GM11168 (cell line): ENCODE results near the gene TMEM39A.

Experiments
- in situ Hi-C: fragments of 300-500 bp; cut with MboI; formaldehyde crosslinking; loops from one replicate; pipeline ENCODE4 v1.12.0; 2022; ENCODE audit warnings: low sequenced_read_pairs; ENCODE audit not compliant: unreplicated experiment

Gene TMEM39A, protein sequence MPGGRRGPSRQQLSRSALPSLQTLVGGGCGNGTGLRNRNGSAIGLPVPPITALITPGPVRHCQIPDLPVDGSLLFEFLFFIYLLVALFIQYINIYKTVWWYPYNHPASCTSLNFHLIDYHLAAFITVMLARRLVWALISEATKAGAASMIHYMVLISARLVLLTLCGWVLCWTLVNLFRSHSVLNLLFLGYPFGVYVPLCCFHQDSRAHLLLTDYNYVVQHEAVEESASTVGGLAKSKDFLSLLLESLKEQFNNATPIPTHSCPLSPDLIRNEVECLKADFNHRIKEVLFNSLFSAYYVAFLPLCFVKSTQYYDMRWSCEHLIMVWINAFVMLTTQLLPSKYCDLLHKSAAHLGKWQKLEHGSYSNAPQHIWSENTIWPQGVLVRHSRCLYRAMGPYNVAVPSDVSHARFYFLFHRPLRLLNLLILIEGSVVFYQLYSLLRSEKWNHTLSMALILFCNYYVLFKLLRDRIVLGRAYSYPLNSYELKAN

DNA sequence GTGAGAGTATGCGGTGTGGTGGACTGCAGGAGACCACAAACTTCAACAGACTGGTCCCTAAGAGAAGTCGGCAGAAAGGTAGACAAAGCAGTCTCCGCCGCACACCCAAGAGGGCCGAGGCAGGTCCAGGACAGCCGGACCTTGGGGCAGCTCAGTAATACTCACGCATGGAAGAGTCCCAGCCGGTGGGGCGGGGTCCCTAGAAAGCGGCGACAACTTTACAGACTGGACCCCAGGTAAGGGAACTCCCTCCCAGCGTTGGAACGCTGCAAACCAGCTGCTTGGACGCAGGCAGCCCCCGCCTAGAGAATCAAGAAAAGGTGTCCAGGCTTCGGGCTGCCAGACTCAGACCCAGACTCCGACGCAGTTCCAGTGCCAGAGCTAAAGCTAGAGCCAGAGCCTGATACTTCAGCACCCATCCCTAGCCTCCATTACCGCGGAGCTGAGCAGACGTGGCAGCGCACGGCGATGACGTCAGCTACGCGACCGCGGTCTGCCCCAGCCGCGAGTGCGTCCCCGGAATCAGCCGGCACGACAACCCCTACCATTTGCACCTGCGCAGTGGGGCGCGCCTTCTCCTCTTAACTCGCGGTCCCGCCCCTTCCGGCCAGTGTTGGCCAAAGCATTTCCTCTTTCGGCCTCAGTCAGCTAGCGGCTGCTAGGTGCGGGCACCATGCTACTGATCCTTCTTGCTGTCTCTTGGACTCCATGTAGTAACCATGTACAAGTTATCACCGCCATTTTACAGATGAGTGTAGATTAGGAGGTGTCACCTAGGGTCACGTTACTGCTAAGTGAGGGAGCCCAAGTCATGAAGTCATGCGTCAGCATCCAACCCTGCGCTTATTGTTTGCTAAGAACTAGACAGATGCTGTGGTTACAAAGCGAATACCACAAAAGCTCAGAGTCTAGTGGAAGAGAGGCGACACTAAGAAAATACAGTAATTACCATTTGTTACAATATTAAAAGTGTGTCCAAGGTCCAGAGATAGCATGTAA lies at the start of gene TMEM39A:
TSS of gene TMEM39A (minus strand) at position 445 of the 999 bp plus-strand sequence. CDS start 1,541 bp downstream, outside the sequence.
- in situ Hi-C loops: no loop called here

DNA sequence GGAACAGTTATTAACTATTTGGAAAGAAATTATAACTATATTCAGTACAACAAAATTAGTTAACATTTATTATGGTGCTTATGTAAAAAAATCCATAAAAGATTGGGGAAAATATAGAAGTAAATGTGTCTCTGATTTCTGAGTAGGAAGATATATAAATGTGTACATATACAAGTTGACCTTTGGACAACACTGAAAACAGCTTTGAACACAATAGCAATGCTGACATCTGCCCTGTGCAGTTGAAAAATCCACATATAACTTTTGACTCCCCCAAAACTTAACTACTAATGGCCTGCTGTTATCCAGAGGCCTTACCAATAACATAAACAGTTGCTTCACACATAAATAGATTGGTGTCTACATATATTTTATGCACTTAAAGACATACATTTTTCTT lies 47.3 kb upstream of the TMEM39A start:
- in situ Hi-C loops: no loop called here

DNA sequence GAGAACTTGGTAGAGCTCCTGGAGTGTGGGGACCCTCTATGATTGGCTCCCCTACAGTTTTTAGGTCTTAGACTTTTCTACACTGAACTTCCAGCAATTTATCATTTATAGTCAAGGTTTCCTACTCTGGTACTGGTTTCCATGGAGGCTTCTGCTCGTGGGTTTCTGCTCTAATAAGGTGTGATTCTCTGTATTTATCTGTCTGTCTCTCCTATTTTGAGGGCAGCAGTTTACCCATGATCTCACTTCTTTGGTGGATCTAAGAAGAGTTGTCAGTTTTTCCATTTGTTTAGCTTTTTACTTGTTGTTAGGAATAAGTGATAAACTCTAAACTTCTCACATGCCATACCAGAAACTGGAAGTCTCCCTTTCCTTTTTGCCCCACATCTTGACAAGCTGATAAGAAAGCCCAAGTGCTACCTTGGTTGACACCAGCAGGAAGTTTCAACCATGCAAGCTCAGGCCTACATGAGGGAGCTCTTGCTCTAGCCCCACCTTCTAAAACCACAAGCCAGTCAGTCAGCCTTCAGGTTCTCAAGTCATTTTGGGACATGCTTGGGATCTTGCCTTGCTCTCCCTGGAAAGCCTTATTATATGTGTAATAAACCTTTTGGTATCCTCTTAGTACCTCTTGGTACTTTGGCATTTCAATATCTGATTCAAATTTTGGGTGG lies 44.9 kb upstream of the TMEM39A start:
- in situ Hi-C loops: no loop called here

DNA sequence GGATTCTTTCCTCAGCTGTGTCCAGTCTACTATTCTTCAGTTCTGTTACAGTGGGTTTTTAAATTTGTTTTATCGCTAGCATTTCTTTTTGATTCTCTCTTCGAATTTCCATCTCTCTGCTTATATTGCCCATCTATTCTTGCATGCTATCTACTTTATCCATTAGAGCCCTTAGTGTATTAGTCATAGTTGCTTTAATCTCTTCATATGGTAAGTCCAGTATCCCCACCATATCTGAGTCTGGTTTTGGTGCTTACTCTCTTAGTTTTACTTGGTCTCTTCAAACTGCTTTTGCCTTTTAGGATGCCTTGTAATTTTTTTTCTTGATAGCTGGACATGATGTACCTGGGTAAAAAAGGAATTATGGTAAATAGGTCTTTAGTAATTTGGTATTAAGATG lies 44.0 kb upstream of the TMEM39A start:
- in situ Hi-C loops: no loop called here

DNA sequence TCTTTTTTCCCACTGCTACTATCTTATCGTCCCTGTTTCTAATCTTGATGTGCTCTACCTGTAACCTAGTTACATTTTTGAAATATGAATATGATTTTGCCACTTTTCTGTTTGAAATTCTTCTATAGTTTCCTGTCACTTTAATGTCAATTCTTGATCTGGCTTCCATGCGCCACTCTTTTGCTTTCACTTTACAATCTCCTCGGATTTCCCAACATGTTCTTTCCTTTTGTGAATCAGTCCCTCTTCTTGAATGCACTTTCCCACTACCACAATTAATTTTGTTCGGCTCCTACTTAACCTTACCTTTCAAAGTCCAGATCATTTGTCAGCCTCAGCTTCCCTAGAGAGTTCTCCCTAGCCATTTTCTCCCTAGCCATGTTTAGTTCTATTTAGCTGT lies 43.2 kb upstream of the TMEM39A start:
- in situ Hi-C loops: no loop called here

DNA sequence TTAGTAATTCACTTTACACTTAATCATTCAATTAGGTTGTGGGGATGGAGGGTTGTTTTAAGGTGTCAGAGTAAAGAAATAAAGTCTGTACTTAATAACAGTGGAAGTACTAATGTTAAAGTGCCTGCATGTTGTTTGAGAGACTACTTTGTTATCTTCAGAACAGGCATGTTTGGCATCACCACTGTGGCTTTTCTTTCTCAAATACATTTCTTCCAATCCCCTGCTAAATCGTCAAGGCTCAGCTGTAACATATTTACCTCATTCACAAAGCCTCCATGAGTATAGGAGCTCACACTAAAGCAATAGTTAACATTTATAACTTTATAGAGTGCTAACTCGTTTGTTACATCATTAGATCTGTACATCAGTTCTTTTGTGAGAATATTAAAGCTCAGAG lies 37.5 kb upstream of the TMEM39A start:
- in situ Hi-C loops: no loop called here

DNA sequence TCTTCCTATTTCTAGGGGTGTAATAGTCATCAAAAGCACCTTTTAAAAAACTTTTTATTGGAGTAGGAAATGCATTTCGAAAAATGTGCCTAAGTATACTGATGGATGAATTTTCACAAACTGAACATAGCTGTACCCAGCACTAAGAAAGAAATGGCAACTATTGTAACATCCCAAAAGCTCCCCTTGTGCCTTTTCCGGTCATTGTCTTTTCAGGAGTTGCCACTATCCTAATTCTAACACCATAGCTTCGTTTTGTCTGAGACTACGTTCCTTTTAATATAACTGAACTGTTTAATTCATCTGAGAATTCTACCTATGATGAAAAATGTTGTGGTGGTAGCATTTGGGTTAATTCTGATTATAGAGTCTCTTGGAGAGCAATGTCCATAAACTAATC lies 36.9 kb upstream of the TMEM39A start:
- in situ Hi-C loops: no loop called here

DNA sequence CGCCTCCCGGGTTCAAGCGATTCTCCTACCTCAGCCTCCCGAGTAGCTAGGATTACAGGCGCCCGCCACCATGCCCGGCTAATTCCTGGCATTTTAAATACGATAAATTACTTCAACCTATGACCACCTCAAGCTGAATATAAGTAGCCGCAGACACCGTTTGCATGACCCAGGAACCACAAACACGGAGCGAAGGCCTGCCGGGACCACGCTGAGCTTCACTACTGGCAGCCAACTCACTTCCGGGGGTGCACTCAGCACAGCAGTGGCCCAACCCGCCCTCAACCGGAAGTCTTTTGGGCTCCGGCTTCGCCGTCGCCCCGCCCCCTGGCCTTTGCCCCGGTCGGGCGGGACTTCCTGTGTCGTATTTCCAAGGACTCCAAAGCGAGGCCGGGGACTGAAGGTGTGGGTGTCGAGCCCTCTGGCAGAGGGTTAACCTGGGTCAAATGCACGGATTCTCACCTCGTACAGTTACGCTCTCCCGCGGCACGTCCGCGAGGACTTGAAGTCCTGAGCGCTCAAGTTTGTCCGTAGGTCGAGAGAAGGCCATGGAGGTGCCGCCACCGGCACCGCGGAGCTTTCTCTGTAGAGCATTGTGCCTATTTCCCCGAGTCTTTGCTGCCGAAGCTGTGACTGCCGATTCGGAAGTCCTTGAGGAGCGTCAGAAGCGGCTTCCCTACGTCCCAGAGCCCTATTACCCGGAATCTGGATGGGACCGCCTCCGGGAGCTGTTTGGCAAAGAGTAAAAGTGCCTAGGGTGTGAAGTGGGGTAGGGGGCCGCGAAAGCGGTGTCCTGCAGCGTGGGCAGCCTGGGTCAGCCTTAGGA lies 35.0 kb upstream of the TMEM39A start, which contains the start of gene TIMMDC1:
TSS of gene TIMMDC1 (plus strand) at position 362 of the 826 bp plus-strand sequence. CDS start at position 549, 187 bp downstream.
- in situ Hi-C loops: no loop called here

DNA sequence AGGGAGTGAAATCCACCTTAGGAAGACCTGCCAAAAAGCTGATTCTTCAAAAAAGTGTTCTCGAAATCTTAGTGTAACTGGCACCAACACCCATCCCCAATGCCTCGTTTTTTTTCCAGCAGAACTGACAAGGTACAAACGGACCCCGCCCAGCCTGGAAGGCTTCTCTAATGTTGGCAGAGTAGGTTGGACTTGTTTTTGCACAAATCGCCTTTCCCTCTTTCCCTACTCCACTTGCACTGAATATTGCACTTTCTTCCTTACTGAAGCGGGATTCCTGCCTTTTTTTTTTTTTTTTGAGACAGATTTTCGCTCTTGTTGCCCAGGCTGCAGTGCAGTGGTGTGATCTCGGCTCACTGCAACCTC lies 34.4 kb upstream of the TMEM39A start:
- in situ Hi-C loops: no loop called here

DNA sequence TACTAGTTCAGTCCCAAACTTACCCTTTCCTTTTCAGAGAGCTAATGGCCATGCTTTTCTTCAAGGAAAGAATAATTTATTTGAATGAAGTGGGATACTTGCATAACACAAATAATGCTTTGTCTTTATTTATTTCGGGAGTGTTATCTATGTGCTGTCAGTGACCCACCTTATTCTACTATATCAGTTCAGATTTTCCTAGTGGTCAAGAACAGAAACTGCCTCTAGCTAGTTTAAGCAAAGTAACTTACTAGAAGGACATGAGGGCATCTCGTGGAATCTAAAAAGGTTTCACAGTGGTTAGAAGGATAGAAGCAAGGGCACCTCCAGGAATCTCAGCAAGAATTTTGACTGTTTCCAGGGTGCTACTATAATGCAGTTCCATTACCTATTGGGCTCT lies 31.2 kb upstream of the TMEM39A start:
- in situ Hi-C loops: no loop called here

DNA sequence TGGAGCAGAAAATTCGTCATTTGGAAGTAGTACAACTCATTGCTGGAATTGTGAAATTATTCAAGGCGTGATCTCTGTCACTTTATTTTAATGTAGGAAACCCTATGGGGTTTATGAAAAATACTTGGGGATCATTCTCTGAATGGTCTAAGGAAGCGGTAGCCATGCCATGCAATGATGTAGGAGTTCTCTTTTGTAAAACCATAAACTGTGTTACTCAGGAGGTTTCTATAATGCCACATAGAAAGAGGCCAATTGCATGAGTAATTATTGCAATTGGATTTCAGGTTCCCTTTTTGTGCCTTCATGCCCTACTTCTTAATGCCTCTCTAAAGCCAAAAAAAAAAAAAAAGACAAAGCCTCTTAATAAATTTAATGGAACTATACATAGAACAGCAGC lies 29.4 kb upstream of the TMEM39A start:
- in situ Hi-C loops: no loop called here

DNA sequence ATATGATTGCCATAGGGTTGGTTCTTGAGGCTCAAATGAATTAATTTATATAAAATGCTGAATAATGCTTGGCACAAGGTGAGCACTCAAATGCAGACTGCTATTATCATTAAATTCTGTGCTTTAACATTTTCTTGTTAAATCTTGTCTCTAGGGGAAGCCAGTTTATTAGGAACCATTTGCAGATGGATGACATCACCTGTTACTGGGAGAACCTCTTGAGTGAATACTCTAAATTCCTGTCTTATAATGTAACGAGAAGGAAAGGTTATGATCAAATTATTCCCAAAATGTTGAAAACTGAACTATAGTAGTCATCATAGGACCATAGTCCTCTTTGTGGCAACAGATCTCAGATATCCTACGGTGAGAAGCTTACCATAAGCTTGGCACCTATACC lies 28.7 kb upstream of the TMEM39A start:
- in situ Hi-C loops: no loop called here

DNA sequence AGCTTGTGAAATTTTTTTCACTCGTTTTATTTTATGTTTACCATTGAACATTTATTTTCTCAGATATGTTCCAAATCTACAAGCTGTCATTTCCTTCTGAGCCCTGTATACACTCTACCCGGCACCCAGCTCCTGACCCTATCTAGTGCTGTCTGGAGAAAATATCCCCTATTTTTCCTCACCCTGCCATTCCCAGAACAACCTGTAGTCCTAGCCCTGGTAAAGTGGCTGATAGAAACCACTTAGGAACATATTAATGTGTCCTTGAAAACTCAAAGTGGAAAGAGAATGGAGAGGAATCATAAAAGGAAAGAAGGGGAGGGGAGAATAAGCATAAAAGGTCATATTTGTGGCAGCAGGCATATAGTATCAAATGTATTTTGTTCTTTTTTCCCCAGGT lies 26.7 kb upstream of the TMEM39A start:
- in situ Hi-C loops: no loop called here

DNA sequence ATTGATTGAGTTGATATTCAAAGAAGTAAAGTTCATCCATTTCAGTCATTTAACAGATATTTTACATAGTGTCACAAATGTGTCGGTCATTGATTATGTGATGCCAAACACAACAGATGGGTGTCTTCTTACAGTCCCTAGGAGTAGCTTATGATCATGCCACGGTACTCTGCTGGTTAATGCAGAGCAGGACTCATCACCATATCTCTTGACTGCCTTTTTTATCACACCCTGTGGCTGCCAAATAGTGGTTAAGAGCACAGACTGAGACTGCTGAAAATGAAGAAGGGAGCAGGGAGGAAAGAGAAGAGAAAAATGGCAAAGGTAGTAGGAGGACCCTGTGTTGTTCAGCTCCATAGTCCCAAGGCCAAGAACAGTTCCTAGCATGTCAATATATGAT lies 22.1 kb upstream of the TMEM39A start:
- in situ Hi-C loops: no loop called here

DNA sequence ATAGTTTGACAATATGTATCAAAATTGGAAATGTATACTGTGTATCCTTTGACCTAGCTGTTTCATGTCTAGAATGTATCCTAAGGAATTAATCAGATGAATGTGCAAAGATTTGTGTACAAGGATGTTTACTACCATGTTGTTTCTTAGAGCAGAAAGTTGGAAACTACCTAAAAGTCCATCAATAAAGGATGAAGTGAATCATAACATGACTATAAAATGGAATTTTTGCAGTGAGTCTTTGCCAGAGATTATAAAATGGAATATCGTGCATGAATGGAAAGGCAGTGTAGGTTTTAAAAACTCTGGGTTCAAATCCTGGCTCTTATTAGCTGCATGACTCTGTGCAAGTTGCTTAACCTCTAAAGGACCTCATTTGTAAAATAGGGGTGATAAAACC lies 19.7 kb upstream of the TMEM39A start:
- in situ Hi-C loops: no loop called here

DNA sequence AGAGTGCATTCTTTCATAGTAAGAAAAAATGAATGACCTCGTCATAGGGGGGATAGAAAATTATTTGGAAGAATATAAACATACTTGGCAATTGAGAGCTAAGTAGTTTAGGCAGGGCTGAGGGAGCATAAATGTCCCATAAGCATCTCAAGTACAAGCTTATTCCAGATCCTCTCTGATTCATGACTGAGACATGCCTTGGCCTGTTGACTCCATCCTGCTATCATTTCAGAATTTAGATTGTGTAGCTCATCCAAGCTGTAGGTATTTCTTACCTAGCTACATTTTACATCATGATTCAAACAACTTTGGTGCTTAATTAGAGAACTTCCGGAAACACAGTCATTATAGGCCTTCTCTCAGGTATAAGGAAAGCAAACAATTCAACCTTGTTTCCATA lies 17.7 kb upstream of the TMEM39A start:
- in situ Hi-C loops: no loop called here

DNA sequence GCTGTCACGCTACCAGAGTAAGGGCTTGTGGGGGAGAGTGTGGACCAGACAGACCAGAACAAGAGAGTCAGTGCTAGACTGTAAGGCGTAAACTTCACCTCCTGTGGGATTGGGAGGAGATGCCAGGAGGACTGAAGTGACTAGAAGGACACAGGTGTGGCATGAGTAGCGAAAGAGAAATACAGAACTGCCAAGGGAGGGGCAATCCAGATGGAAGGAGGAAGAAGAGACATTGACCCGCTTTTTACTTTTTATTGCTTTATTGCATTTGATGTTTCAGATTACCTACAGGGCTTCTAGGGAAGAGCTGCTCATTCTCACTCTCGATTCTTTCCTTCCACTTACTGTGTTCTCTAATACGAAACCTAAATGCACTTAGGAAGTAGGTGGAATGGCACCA lies 7.5 kb upstream of the TMEM39A start:
- in situ Hi-C loops: no loop called here

DNA sequence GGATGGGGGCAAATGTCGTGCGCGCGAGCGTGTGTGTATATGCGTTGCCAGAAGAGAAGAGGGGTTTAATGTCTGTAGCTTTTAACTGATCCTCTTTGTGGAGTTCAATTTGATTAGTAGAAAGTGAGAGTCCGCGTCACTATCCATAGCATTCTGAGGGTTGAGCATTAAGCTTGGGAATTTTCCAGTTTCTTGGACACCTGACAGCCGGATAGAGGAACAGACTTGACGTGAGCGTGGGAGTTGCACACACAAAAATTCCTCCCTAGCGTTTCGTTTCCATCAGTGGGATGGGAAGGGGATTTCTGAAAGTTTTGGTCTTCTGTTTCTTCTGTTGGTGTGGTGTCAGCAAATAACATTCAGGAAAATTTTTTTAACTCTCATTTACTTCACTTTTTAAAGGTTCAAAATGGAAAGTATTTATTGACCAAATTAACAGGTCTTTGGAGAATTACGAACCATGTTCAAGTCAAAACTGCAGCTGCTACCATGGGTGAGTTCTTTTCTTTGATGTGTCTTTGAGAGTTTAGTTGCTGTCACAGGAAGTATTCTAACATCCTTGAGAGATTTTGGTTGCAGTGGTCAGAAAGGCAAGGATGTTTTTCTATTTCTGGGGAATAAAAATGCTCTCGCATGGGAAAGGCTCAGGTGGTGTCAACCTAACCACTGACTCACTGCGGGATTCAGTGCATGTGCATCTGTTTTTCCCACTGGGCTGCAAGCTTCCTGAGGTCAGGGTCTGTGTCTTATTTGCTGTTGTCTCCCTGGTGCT lies 6.2 kb upstream of the TMEM39A start:
- in situ Hi-C loops: no loop called here

DNA sequence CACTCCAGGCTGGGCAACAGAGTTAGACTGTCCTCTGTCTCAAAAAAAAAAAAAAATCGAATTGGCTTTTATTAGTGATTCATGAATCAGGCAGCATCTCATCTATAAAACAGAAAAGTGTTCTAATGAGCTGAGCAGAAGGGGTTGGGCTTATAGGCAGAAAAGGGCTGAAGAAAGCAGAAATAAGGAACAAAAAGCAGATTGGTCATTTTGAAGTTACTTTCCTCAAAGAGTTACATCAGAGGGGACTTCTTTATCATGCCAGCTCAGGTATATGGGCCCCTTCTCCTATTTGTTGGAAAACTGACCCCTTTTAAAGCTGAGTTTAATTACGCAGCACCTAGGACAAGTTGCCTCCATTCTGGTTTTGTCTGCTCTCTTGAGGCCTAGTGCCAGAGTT lies 4.6 kb upstream of the TMEM39A start:
- in situ Hi-C loops: no loop called here
